Measurements from ENCODE around the gene FXYD6.

GRCh38 chr11:117823294-117823945 is 53.0 kb downstream of the FXYD6 start:
- TF ChIP-seq CTCF (IDR thresholded peaks at IDR 0.05) = peak in 1 of 3 experiments; percentile 41
- TF ChIP-seq POLR2A (IDR thresholded peaks at IDR 0.05) = no peak

All from testis (tissue), 2 donors.